ENCODE data around the gene SORD.
"Not testable (repeated sequence)": the region's sequence is repeated elsewhere in the genome, so short reads cannot be mapped to it uniquely, and the experiment has no call there.

Gene SORD

GRCh38 chr15:45022871-45023658 is at the start of gene SORD:
SORD (plus strand) TSS chr15:45023195; CDS start chr15:45023284, 89 bp downstream.
- H3K27me3 ChIP-seq (ENCODE audit: control insufficient read depth, insufficient read depth, low read length), result no peaks in the 10 kb centered on the region
- H3K4me1 ChIP-seq (ENCODE audit: control insufficient read depth, insufficient read depth, low read length), result peaks cover 6% of the 10 kb centered on the region
- H3K4me3 ChIP-seq (ENCODE audit: low read depth, low read length), result peak within 1 kb of the TSS; percentile 84
- no peaks in the 10 kb centered on the region for H3K36me3 ChIP-seq (ENCODE audit: control insufficient read depth, insufficient read depth, low read length)
- no peaks in the 10 kb centered on the region for H3K9me3 ChIP-seq (ENCODE audit: control insufficient read depth, insufficient read depth, low read length)
- peak within 1 kb of the TSS; percentile 79 for H3K9ac ChIP-seq (ENCODE audit: low read depth, low read length)

- not testable (repeated sequence) for H3K36me3 ChIP-seq (ENCODE audit: control insufficient read depth, insufficient read depth, low read length); H3K27me3 ChIP-seq (ENCODE audit: control insufficient read depth, insufficient read depth, low read length); H3K4me3 ChIP-seq (ENCODE audit: low read depth, low read length); H3K9me3 ChIP-seq (ENCODE audit: control insufficient read depth, insufficient read depth, low read length); H3K4me1 ChIP-seq (ENCODE audit: control insufficient read depth, insufficient read depth, low read length); H3K9ac ChIP-seq (ENCODE audit: low read depth, low read length)
Measured at GRCh38 chr15:44976183-44976582, 46.8 kb upstream of the SORD start.

- H3K9me3 ChIP-seq (ENCODE audit: control insufficient read depth, insufficient read depth, low read length); H3K9ac ChIP-seq (ENCODE audit: low read depth, low read length); H3K36me3 ChIP-seq (ENCODE audit: control insufficient read depth, insufficient read depth, low read length); H3K4me1 ChIP-seq (ENCODE audit: control insufficient read depth, insufficient read depth, low read length); H3K4me3 ChIP-seq (ENCODE audit: low read depth, low read length); H3K27me3 ChIP-seq (ENCODE audit: control insufficient read depth, insufficient read depth, low read length): not testable (repeated sequence)
Measured at GRCh38 chr15:44977781-44978180, 45.2 kb upstream of the SORD start.

- H3K36me3 ChIP-seq (ENCODE audit: control insufficient read depth, insufficient read depth, low read length); H3K27me3 ChIP-seq (ENCODE audit: control insufficient read depth, insufficient read depth, low read length); H3K9me3 ChIP-seq (ENCODE audit: control insufficient read depth, insufficient read depth, low read length); H3K4me1 ChIP-seq (ENCODE audit: control insufficient read depth, insufficient read depth, low read length); H3K9ac ChIP-seq (ENCODE audit: low read depth, low read length); H3K4me3 ChIP-seq (ENCODE audit: low read depth, low read length): not testable (repeated sequence)
Measured at GRCh38 chr15:44979617-44980339, 43.2 kb upstream of the SORD start.

GRCh38 chr15:44984144-44984543 is 38.9 kb upstream of the SORD start:
- not testable (repeated sequence) for H3K4me1 ChIP-seq (ENCODE audit: control insufficient read depth, insufficient read depth, low read length); H3K4me3 ChIP-seq (ENCODE audit: low read depth, low read length); H3K27me3 ChIP-seq (ENCODE audit: control insufficient read depth, insufficient read depth, low read length); H3K9ac ChIP-seq (ENCODE audit: low read depth, low read length); H3K9me3 ChIP-seq (ENCODE audit: control insufficient read depth, insufficient read depth, low read length); H3K36me3 ChIP-seq (ENCODE audit: control insufficient read depth, insufficient read depth, low read length)

GRCh38 chr15:44986346-44987055 is 36.5 kb upstream of the SORD start:
- not testable (repeated sequence) for H3K9ac ChIP-seq (ENCODE audit: low read depth, low read length); H3K27me3 ChIP-seq (ENCODE audit: control insufficient read depth, insufficient read depth, low read length); H3K4me1 ChIP-seq (ENCODE audit: control insufficient read depth, insufficient read depth, low read length); H3K36me3 ChIP-seq (ENCODE audit: control insufficient read depth, insufficient read depth, low read length); H3K4me3 ChIP-seq (ENCODE audit: low read depth, low read length); H3K9me3 ChIP-seq (ENCODE audit: control insufficient read depth, insufficient read depth, low read length)

GRCh38 chr15:44987711-44988110 is 35.3 kb upstream of the SORD start:
- H3K27me3 ChIP-seq (ENCODE audit: control insufficient read depth, insufficient read depth, low read length); H3K36me3 ChIP-seq (ENCODE audit: control insufficient read depth, insufficient read depth, low read length); H3K4me3 ChIP-seq (ENCODE audit: low read depth, low read length); H3K9ac ChIP-seq (ENCODE audit: low read depth, low read length); H3K9me3 ChIP-seq (ENCODE audit: control insufficient read depth, insufficient read depth, low read length); H3K4me1 ChIP-seq (ENCODE audit: control insufficient read depth, insufficient read depth, low read length): not testable (repeated sequence)

- H3K36me3 ChIP-seq (ENCODE audit: control insufficient read depth, insufficient read depth, low read length); H3K9me3 ChIP-seq (ENCODE audit: control insufficient read depth, insufficient read depth, low read length); H3K27me3 ChIP-seq (ENCODE audit: control insufficient read depth, insufficient read depth, low read length); H3K4me1 ChIP-seq (ENCODE audit: control insufficient read depth, insufficient read depth, low read length); H3K4me3 ChIP-seq (ENCODE audit: low read depth, low read length); H3K9ac ChIP-seq (ENCODE audit: low read depth, low read length): not testable (repeated sequence)
Measured at GRCh38 chr15:44988184-44988869, 34.7 kb upstream of the SORD start.

GRCh38 chr15:44988870-44989219 is 34.1 kb upstream of the SORD start:
- not testable (repeated sequence) for H3K4me1 ChIP-seq (ENCODE audit: control insufficient read depth, insufficient read depth, low read length); H3K27me3 ChIP-seq (ENCODE audit: control insufficient read depth, insufficient read depth, low read length); H3K4me3 ChIP-seq (ENCODE audit: low read depth, low read length); H3K36me3 ChIP-seq (ENCODE audit: control insufficient read depth, insufficient read depth, low read length); H3K9me3 ChIP-seq (ENCODE audit: control insufficient read depth, insufficient read depth, low read length); H3K9ac ChIP-seq (ENCODE audit: low read depth, low read length)

- H3K9ac ChIP-seq (ENCODE audit: low read depth, low read length); H3K36me3 ChIP-seq (ENCODE audit: control insufficient read depth, insufficient read depth, low read length): not testable (repeated sequence)
Measured at GRCh38 chr15:44997632-44998031, 25.4 kb upstream of the SORD start.

GRCh38 chr15:44999105-44999504 is 23.9 kb upstream of the SORD start:
- H3K4me3 ChIP-seq (ENCODE audit: low read depth, low read length), result no peak overlapping the region
- H3K9ac ChIP-seq (ENCODE audit: low read depth, low read length), result no peak overlapping the region
- H3K4me1 ChIP-seq (ENCODE audit: control insufficient read depth, insufficient read depth, low read length), result no peaks in the 10 kb centered on the region
- no peaks in the 10 kb centered on the region for H3K36me3 ChIP-seq (ENCODE audit: control insufficient read depth, insufficient read depth, low read length)
- no peaks in the 10 kb centered on the region for H3K9me3 ChIP-seq (ENCODE audit: control insufficient read depth, insufficient read depth, low read length)
- H3K27me3 ChIP-seq (ENCODE audit: control insufficient read depth, insufficient read depth, low read length), result no peaks in the 10 kb centered on the region

More at GRCh38 chr15:44997632-44998031, 25.4 kb upstream of the SORD start:
- H3K4me3 ChIP-seq (ENCODE audit: low read depth, low read length); H3K9me3 ChIP-seq (ENCODE audit: control insufficient read depth, insufficient read depth, low read length); H3K4me1 ChIP-seq (ENCODE audit: control insufficient read depth, insufficient read depth, low read length); H3K27me3 ChIP-seq (ENCODE audit: control insufficient read depth, insufficient read depth, low read length): not testable (repeated sequence)
